Activated T-helper 1 cell treated with Interleukin-2 at 50 U/mL for 16 hours (primary cell): ENCODE measurements around the gene PTPRM.
"Not testable (repeated sequence)": the region's sequence is repeated elsewhere in the genome, so short reads cannot be mapped to it uniquely, and the experiment has no call there.

Source experiments
- DNase-seq: peaks from one replicate; pipeline ENCODE4 v3.0.0-alpha.2; 2020; ENCODE audit warnings: low read depth

Gene PTPRM

GRCh38 chr18:8433323-8433722 lies 866.2 kb downstream of the PTPRM start:
- no peak for DNase-seq

GRCh38 chr18:8433771-8434170 lies 866.7 kb downstream of the PTPRM start:
- no peak for DNase-seq

GRCh38 chr18:8435376-8435775 lies 868.3 kb downstream of the PTPRM start:
- no peak for DNase-seq

- no peak for DNase-seq
Measured at GRCh38 chr18:8439055-8439454, 871.9 kb downstream of the PTPRM start.

GRCh38 chr18:8443505-8443904 lies 876.4 kb downstream of the PTPRM start:
- no peak for DNase-seq

GRCh38 chr18:8446936-8447335 lies 879.8 kb downstream of the PTPRM start:
- not testable (repeated sequence) for DNase-seq

- DNase-seq: no peak
Measured at GRCh38 chr18:8448130-8448529, 881.0 kb downstream of the PTPRM start.

GRCh38 chr18:8450013-8450412 lies 882.9 kb downstream of the PTPRM start:
- DNase-seq: no peak

- DNase-seq: no peak
Measured at GRCh38 chr18:8450898-8451665, 884.0 kb downstream of the PTPRM start.

- DNase-seq: no peak
Measured at GRCh38 chr18:8453528-8453927, 886.4 kb downstream of the PTPRM start.

GRCh38 chr18:8454136-8454535 lies 887.0 kb downstream of the PTPRM start:
- no peak for DNase-seq

- DNase-seq: no peak
Measured at GRCh38 chr18:8455661-8456614, 888.8 kb downstream of the PTPRM start.
